GM12872 (cell line): ENCODE data around the gene TPP2.

Source experiments
- TF ChIP-seq, protein P1 (sequence below): IDR thresholded peaks from 3 replicates; pipeline ENCODE4 v1.5.1; 2011; ENCODE audit warnings: low read depth, mild to moderate bottlenecking, low read length, moderate library complexity; ENCODE audit not compliant: insufficient read depth

TPP2 gene

DNA sequence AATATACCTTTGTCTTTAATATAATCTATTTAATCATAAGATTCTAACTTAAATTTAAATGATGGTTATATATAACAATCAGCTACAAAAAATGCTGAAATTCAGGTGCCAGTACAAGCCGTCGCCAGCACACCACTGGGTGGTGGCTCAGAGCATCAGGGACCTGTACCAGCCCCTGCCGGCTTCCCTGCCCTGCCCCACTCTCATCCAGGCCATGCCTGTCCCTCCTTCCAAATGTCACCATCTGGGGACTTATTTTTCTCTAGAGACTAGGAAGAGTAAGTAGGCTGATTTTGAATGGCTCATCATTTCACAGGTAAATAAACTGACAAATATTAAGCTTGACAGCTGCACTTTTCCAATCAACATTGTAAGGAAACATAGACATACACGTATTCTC, 96.5 kb downstream of the TPP2 start:
- TF ChIP-seq, protein P1, sequence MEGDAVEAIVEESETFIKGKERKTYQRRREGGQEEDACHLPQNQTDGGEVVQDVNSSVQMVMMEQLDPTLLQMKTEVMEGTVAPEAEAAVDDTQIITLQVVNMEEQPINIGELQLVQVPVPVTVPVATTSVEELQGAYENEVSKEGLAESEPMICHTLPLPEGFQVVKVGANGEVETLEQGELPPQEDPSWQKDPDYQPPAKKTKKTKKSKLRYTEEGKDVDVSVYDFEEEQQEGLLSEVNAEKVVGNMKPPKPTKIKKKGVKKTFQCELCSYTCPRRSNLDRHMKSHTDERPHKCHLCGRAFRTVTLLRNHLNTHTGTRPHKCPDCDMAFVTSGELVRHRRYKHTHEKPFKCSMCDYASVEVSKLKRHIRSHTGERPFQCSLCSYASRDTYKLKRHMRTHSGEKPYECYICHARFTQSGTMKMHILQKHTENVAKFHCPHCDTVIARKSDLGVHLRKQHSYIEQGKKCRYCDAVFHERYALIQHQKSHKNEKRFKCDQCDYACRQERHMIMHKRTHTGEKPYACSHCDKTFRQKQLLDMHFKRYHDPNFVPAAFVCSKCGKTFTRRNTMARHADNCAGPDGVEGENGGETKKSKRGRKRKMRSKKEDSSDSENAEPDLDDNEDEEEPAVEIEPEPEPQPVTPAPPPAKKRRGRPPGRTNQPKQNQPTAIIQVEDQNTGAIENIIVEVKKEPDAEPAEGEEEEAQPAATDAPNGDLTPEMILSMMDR: no peak

DNA sequence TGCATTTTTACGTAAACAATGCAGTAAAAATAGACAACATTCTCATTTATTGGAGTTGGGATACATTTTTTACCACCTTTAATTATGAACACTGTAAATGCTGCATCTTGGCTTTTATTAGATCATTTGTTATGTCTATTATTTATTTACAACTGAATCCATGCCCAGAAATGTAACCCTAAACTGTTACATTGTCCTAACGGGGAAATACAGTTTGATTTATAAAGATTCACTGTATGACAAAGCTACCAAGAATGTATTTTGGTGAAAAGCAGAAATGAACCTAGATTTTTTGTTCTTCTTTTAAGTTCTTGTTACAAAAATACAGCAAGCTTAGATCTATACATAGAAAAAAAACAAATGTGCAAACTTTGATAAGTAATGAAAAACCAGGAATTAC, 97.0 kb downstream of the TPP2 start:
- TF ChIP-seq, protein P1: no peak

DNA sequence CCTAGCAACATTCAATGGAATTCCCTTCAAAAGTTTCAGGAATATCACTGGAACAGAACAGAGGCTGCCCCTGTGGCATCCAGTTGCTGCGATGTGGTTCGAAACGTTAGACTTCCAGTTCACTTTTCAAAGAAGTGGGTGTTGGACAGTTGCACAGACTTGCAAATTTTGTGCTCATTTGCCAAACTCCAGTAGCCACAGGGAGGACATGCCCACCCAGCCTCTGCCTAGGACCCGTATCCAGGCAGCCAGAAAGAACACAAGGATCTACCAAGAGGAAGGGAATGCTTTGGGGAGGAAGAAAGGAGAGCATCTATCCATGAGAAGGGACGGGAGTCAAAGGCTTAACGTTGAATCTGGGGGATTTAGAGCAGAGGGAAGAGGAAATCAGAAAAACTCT, 98.2 kb downstream of the TPP2 start, which contains the start of gene METTL21C:
Gene METTL21C (minus strand): TSS at position 108 of the 400 bp plus-strand sequence. CDS start 546 bp downstream, outside the sequence.
- TF ChIP-seq, protein P1: no peak

DNA sequence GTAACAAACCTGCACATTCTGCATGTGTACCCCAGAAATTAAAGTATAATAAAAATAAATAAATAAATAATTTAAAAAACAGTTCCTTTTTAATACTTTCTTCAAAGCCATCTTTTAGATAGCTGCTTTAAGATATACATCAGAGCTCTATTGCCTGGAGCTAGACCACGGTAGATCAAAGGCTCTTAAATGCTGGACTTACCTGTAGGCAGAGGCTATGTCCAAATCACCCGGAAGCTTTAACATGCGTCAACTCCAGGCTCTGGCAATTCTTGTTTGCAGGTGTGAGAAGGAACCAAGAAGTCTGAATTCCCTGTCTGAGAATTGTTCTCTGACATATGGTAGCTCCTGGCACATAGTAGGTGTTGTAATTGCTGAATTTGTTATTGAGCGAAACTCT, 99.7 kb downstream of the TPP2 start:
- TF ChIP-seq, protein P1: no peak

DNA sequence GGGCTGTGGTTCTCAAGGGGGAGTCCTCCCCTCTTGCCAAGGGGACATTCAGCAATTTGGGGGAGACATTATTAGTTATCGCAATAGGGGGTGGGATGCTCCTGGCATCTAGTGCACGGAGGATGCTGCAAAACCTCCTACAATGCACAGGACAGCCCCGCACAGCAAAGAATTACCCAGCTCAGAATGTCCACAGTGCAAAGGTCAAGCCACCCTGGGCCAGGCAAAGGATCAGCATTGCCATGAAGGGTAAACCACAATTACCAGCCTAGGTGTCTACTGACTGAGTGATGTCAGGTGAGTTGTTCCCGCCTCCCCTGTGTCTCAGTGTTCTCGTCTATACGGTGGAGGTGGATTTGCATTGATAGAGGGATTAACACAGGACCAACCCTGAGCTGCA, 100.5 kb downstream of the TPP2 start:
- TF ChIP-seq, protein P1: no peak

DNA sequence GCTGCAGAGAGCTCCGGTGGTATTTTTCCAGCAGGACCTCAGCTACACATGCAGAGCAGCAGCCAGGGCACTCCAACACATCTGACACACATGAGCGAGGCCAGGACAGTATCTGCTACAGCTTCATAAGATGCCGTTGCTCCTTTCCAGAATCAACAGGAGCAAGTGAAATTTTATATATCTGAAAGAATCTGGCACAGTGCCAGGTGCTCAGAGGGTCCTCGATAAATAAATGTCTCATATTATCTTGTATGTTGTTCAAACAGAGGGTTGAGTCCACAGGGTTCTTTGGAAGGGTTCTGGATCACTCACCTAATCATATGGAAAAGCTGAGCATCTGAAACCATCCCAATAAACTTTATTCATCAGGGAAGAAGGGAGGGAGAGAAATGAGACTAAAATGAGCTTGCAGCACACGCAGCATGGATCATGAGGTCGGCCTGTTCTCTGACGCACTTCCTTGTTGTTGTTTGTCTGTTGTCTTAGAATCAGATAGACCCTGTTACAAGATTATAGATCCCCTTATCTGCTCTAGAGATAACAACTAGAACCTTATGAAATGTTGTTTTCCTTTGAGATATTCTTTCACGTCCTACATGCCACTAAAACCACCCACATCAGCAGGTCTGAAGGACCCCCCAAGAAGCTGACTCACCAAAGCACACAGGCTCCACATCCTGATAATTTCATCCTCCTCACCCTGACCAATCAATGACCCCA, 101.3 kb downstream of the TPP2 start:
- TF ChIP-seq, protein P1: no peak

DNA sequence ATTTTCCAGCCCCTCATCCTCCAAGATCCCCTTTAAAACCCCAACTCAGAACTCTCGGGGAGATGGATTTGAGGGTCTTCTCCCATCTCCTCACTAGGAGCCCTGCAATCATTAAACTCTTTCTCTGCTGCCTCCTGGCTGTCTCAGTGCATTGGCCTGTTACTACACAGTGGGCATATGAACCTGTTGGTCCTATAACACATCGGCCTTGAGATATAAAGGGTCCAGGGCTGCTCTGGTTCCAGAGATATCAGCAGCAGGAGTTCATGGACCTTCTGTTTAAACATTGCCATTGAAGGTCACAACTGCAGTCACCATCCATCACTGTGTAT, 101.8 kb downstream of the TPP2 start:
- TF ChIP-seq, protein P1: no peak

DNA sequence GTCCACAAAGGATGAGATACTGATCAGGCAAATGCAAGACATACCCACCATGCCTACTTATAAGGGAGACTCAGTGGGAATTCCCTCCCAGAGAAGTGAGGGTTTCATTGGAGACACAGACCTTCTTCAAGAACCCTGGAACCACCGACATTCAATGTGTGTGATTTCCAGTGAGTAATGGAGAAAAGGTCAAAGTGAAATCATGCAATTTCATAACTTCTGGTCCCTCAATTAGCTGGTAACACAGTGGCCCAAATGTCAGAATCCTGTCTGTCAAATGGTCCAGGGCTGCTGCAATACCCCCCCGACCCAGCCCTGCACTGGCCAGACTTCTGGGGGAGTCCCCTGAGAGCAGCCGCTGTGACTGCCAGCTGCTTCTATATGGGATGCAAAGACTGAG, 102.7 kb downstream of the TPP2 start:
- TF ChIP-seq, protein P1: no peak
